ENCODE results near the gene CBLL1. TPM values are rescaled to one million over a fixed set of nuclear protein-coding genes. Genes with fewer than 3 reads are reported as not detected.

CBLL1 gene
- total RNA-seq, 1 experiment from 2014 or later = 29.8 TPM

DNA sequence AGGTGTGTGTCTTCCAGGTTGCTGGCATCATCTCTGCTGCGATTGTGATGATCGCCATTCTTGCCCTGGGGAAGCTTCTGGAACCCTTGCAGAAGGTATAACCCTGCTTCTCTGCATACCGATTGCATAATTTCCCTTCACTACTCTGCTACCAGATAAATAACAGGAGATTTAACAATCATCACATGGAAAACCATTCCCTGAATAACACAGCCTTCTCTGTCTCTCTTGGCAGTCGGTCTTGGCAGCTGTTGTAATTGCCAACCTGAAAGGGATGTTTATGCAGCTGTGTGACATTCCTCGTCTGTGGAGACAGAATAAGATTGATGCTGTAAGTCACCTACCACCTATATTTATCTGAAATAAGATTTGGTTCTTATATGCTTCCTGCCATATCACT lies 49.6 kb upstream of the CBLL1 start (continued):
- no peak for TF ChIP-seq STAT6 (CRISPR knock-in tag; conservative IDR thresholded peaks at IDR 0.05; ENCODE audit: low read depth)

DNA sequence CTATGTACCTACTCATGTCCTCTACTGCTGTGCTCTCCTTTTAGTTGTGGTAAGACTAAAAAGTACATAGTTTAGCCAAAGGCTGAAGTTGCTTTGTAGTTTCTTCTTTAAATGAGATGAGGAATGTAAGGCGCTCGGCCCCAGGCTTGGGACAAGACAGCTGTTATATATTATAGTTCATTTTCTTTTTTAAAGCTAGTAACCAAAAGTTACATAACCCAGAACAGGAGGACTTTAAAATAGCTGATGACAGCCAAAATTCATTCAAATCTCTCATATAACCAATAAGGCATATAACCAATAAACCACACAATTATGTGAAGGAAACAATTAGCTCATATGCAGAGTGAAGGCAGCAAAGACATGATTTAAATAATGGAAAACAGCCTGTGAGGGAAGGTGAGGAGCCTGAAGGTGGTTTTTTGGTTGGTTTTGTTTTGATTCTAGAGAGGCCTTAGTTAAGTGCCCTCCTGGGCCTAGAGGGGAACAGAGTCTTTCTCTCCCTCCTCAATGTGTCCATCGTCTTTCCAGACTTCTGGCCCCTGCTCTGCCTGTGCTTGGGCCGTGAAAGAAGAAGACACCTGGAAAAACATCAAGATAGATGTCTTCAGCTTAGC lies 47.5 kb upstream of the CBLL1 start:
- Mint-ChIP-seq H3K36me3 (no peaks in the 10 kb centered on the region), H3K4me3 (no peak overlapping the region), H3K27ac (no peak overlapping the region), H3K9me3 (no peaks in the 10 kb centered on the region), H3K4me1 (peaks cover 36% of the 10 kb centered on the region), H3K27me3 (ENCODE audit: low read depth) (no peaks in the 10 kb centered on the region)
- TF ChIP-seq E2F1 (CRISPR knock-in tag; IDR thresholded peaks at IDR 0.05) (no peak), FOXP1 (CRISPR knock-in tag; IDR thresholded peaks at IDR 0.05; ENCODE audit: borderline replicate concordance) (no peak), TEAD4 (CRISPR knock-in tag; IDR thresholded peaks at IDR 0.05) (no peak), CBFB (CRISPR knock-in tag; IDR thresholded peaks at IDR 0.05; ENCODE audit: low read depth) (no peak), ZNF138 (CRISPR knock-in tag; conservative IDR thresholded peaks at IDR 0.05) (no peak), OVOL2 (CRISPR knock-in tag; IDR thresholded peaks at IDR 0.05; ENCODE audit: borderline replicate concordance) (no peak), ZBTB21 (CRISPR knock-in tag; IDR thresholded peaks at IDR 0.05; ENCODE audit: borderline replicate concordance) (no peak), AR (CRISPR knock-in tag; IDR thresholded peaks at IDR 0.05) (no peak)
- TF ChIP-seq, protein P1, sequence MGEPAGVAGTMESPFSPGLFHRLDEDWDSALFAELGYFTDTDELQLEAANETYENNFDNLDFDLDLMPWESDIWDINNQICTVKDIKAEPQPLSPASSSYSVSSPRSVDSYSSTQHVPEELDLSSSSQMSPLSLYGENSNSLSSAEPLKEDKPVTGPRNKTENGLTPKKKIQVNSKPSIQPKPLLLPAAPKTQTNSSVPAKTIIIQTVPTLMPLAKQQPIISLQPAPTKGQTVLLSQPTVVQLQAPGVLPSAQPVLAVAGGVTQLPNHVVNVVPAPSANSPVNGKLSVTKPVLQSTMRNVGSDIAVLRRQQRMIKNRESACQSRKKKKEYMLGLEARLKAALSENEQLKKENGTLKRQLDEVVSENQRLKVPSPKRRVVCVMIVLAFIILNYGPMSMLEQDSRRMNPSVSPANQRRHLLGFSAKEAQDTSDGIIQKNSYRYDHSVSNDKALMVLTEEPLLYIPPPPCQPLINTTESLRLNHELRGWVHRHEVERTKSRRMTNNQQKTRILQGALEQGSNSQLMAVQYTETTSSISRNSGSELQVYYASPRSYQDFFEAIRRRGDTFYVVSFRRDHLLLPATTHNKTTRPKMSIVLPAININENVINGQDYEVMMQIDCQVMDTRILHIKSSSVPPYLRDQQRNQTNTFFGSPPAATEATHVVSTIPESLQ (CRISPR knock-in tag; IDR thresholded peaks at IDR 0.05) = no peak
- TF ChIP-seq, protein P2, sequence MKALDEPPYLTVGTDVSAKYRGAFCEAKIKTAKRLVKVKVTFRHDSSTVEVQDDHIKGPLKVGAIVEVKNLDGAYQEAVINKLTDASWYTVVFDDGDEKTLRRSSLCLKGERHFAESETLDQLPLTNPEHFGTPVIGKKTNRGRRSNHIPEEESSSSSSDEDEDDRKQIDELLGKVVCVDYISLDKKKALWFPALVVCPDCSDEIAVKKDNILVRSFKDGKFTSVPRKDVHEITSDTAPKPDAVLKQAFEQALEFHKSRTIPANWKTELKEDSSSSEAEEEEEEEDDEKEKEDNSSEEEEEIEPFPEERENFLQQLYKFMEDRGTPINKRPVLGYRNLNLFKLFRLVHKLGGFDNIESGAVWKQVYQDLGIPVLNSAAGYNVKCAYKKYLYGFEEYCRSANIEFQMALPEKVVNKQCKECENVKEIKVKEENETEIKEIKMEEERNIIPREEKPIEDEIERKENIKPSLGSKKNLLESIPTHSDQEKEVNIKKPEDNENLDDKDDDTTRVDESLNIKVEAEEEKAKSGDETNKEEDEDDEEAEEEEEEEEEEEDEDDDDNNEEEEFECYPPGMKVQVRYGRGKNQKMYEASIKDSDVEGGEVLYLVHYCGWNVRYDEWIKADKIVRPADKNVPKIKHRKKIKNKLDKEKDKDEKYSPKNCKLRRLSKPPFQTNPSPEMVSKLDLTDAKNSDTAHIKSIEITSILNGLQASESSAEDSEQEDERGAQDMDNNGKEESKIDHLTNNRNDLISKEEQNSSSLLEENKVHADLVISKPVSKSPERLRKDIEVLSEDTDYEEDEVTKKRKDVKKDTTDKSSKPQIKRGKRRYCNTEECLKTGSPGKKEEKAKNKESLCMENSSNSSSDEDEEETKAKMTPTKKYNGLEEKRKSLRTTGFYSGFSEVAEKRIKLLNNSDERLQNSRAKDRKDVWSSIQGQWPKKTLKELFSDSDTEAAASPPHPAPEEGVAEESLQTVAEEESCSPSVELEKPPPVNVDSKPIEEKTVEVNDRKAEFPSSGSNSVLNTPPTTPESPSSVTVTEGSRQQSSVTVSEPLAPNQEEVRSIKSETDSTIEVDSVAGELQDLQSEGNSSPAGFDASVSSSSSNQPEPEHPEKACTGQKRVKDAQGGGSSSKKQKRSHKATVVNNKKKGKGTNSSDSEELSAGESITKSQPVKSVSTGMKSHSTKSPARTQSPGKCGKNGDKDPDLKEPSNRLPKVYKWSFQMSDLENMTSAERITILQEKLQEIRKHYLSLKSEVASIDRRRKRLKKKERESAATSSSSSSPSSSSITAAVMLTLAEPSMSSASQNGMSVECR (CRISPR knock-in tag; IDR thresholded peaks at IDR 0.05; ENCODE audit: borderline replicate concordance) = no peak
- TF ChIP-seq, protein P3, sequence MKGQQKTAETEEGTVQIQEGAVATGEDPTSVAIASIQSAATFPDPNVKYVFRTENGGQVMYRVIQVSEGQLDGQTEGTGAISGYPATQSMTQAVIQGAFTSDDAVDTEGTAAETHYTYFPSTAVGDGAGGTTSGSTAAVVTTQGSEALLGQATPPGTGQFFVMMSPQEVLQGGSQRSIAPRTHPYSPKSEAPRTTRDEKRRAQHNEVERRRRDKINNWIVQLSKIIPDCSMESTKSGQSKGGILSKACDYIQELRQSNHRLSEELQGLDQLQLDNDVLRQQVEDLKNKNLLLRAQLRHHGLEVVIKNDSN (CRISPR knock-in tag; IDR thresholded peaks at IDR 0.05) = no peak
- TF ChIP-seq, protein P4, sequence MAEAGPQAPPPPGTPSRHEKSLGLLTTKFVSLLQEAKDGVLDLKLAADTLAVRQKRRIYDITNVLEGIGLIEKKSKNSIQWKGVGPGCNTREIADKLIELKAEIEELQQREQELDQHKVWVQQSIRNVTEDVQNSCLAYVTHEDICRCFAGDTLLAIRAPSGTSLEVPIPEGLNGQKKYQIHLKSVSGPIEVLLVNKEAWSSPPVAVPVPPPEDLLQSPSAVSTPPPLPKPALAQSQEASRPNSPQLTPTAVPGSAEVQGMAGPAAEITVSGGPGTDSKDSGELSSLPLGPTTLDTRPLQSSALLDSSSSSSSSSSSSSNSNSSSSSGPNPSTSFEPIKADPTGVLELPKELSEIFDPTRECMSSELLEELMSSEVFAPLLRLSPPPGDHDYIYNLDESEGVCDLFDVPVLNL (CRISPR knock-in tag; IDR thresholded peaks at IDR 0.05; ENCODE audit: borderline replicate concordance, low read depth) = no peak
- DNase-seq (ENCODE audit: low spot score) (no peak), ATAC-seq (no peak)
- CTCF ChIA-PET = interaction anchor here (0.7 to 1.4 kb wide), 2 partner anchors 35 to 476 kb away, joined by 3 to 5 read pairs; no protein-coding TSS in a partner anchor
- POLR2A ChIA-PET = no interaction called here

Measured in WTC11 (cell line).